ENCODE data around the gene TOMM6.
"Not testable (repeated sequence)": the region's sequence is repeated elsewhere in the genome, so short reads cannot be mapped to it uniquely, and the experiment has no call there.

The TOMM6 gene

GRCh38 chr6:41785254-41785653 lies 2.2 kb upstream of the TOMM6 start:
- no peak for DNase-seq (ENCODE audit: low spot score)

- no peak for DNase-seq (ENCODE audit: low spot score)
Observed at GRCh38 chr6:41785689-41786450, 1.6 kb upstream of the TOMM6 start.

- peak; percentile 84 for DNase-seq (ENCODE audit: low spot score)
Observed at GRCh38 chr6:41786451-41787218, 859 bp upstream of the TOMM6 start.

GRCh38 chr6:41789390-41789724 lies 1.9 kb downstream of the TOMM6 start:
- DNase-seq (ENCODE audit: low spot score), result no peak

- no peak for DNase-seq (ENCODE audit: low spot score)
Observed at GRCh38 chr6:41790045-41790444, 2.6 kb downstream of the TOMM6 start.

- DNase-seq (ENCODE audit: low spot score), result no peak
Observed at GRCh38 chr6:41791305-41791704, 3.8 kb downstream of the TOMM6 start.

- no peak for DNase-seq (ENCODE audit: low spot score)
Observed at GRCh38 chr6:41791984-41792383, 4.5 kb downstream of the TOMM6 start.

GRCh38 chr6:41796474-41796873 lies 9.0 kb downstream of the TOMM6 start:
- DNase-seq (ENCODE audit: low spot score), result no peak

- no peak for DNase-seq (ENCODE audit: low spot score)
Observed at GRCh38 chr6:41798901-41799558, 11.5 kb downstream of the TOMM6 start.

GRCh38 chr6:41799559-41799911 lies 12.0 kb downstream of the TOMM6 start:
- DNase-seq (ENCODE audit: low spot score), result no peak

- DNase-seq (ENCODE audit: low spot score), result no peak
Observed at GRCh38 chr6:41801380-41801779, 13.9 kb downstream of the TOMM6 start.

- no peak for DNase-seq (ENCODE audit: low spot score)
Observed at GRCh38 chr6:41805830-41806774, 18.6 kb downstream of the TOMM6 start.

- no peak for DNase-seq (ENCODE audit: low spot score)
Observed at GRCh38 chr6:41811095-41811494, 23.6 kb downstream of the TOMM6 start.

GRCh38 chr6:41811946-41812345 lies 24.5 kb downstream of the TOMM6 start:
- not testable (repeated sequence) for DNase-seq (ENCODE audit: low spot score)

- no peak for DNase-seq (ENCODE audit: low spot score)
Observed at GRCh38 chr6:41813469-41813868, 26.0 kb downstream of the TOMM6 start.

GRCh38 chr6:41813956-41814355 lies 26.5 kb downstream of the TOMM6 start:
- DNase-seq (ENCODE audit: low spot score), result no peak

- DNase-seq (ENCODE audit: low spot score), result no peak
Observed at GRCh38 chr6:41814629-41815028, 27.1 kb downstream of the TOMM6 start.

GRCh38 chr6:41815587-41815986 lies 28.1 kb downstream of the TOMM6 start:
- no peak for DNase-seq (ENCODE audit: low spot score)

- DNase-seq (ENCODE audit: low spot score), result no peak
Observed at GRCh38 chr6:41818271-41819054, 31.0 kb downstream of the TOMM6 start.

GRCh38 chr6:41821266-41821665 lies 33.8 kb downstream of the TOMM6 start:
- no peak for DNase-seq (ENCODE audit: low spot score)

GRCh38 chr6:41822021-41822420 lies 34.5 kb downstream of the TOMM6 start:
- no peak for DNase-seq (ENCODE audit: low spot score)
